Measurements from ENCODE around the gene SCGB3A1.

GRCh38 chr5:180595381-180596114 lies 4.2 kb upstream of the SCGB3A1 start:
- no peak for TF ChIP-seq CREM (IDR thresholded peaks at IDR 0.05; ENCODE audit: low read depth)
- TF ChIP-seq TAF15 (IDR thresholded peaks at IDR 0.05; ENCODE audit: low read depth, low read length), result no peak
- no peak for TF ChIP-seq ZNF274 (IDR thresholded peaks at IDR 0.05; ENCODE audit: borderline replicate concordance, low read depth, low read length)
- no peak for TF ChIP-seq SMARCC2 (IDR thresholded peaks at IDR 0.05; ENCODE audit: low read depth)
- no peak for TF ChIP-seq ZFP30 (CRISPR knock-in tag; IDR thresholded peaks at IDR 0.05; ENCODE audit: borderline replicate concordance)
- TF ChIP-seq CTCF (IDR thresholded peaks at IDR 0.05 in 2 of 3, conservative IDR thresholded peaks at IDR 0.05 in 1 of 3; ENCODE audit: insufficient read depth in 2 of 3, low read depth in 1 of 3, low read length in 3 of 3), result no peak
- TF ChIP-seq TSHZ1 (CRISPR knock-in tag; IDR thresholded peaks at IDR 0.05), result no peak
- no peak for TF ChIP-seq ZNF449 (CRISPR knock-in tag; IDR thresholded peaks at IDR 0.05)
- TF ChIP-seq ZFX (CRISPR knock-in tag; IDR thresholded peaks at IDR 0.05), result no peak
